Measurements from ENCODE around the gene CRCP. TPM values are rescaled to one million over a fixed set of nuclear protein-coding genes. Genes with fewer than 3 reads are reported as not detected.

Gene CRCP
- total RNA-seq, 2 experiments from 2014 or later: 24.5 to 27.2 TPM

DNA sequence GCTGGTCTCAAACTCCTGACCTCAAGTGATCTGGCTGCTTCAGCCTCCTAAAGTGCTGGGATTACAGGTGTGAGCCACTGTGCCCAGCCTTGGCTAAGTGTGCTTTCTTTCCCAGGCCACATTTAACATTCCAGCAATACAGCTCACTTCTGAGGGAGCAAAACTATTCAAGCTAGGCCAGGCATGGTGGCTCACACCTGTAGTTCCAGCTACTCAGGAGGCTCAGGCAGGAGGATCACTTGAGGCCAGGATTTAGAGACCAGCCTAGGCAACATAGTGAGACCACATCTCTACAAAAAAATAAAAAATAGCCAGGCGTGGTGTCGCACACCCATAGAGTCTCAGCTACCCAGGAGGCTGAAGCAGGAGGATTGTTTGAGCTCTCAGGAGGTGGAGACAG, 67.2 kb downstream of the CRCP start:
- POLR2A ChIA-PET: no interaction called here
- H3K27me3 Mint-ChIP-seq: no peaks in the 10 kb centered on the region
- ATAC-seq (no peak), DNase-seq (no peak)
- H3K4me1 Mint-ChIP-seq: no peaks in the 10 kb centered on the region
- intact Hi-C loops (cut with DNase I, micrococcal nuclease): no loop called here
- no peaks in the 10 kb centered on the region for H3K9me3 Mint-ChIP-seq (ENCODE audit: low read depth)
- H3K4me3 Mint-ChIP-seq: no peak overlapping the region
- H3K27ac Mint-ChIP-seq: no peak overlapping the region
- H3K36me3 Mint-ChIP-seq (ENCODE audit: low read depth): no peaks in the 10 kb centered on the region
- CTCF ChIA-PET: interaction anchor here (0.6 kb wide), 1 partner anchor 327 kb away, joined by 3 read pairs; no protein-coding TSS in a partner anchor

DNA sequence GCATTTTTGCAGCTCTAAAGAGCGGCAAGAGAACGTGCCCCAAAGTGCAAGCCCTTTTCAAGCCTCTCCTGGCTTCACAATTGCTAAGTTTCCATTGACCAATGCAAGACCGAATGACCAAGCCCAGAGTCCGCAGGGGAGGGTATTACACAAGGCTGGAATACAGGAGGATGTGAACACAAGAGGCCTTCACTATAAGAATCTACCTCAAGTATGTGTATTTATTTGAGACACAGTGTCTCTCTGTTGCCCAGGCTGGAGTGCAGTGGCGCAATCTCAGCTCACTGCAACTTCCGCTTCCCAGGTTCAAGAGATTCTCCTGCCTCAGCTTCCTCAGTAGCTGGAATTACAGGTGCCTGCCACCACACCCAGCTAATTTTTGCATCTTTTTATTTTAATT, 68.3 kb downstream of the CRCP start:
- Mint-ChIP-seq H3K27me3 (no peaks in the 10 kb centered on the region), H3K4me3 (no peak overlapping the region), H3K36me3 (ENCODE audit: low read depth) (no peaks in the 10 kb centered on the region), H3K27ac (no peak overlapping the region), H3K4me1 (no peaks in the 10 kb centered on the region), H3K9me3 (ENCODE audit: low read depth) (no peaks in the 10 kb centered on the region)
- ChIA-PET POLR2A (no interaction called here), CTCF (no interaction called here)
- ATAC-seq (no peak), DNase-seq (no peak)
- intact Hi-C loops (cut with DNase I, micrococcal nuclease): no loop called here

DNA sequence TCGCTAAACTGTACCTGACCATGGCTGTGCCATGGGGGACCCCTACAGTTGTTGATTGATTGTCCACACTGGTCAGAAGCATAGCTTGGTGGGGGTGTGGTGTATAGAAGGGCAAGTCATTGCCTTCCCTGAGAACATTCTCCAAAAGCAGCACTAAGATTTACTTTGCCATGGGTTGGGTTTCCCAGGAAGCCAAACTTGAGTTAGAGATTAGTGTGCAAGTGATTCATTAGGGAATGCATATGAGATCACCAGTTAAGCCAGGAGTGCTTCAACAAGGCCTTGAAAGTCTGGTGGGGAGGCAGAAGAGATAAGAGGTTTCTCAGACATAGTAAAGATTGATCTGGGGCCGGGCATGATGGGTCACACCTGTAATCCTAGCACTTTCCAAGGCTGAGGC, 69.1 kb downstream of the CRCP start:
- Mint-ChIP-seq H3K27me3 (no peaks in the 10 kb centered on the region), H3K36me3 (ENCODE audit: low read depth) (no peaks in the 10 kb centered on the region), H3K4me1 (no peaks in the 10 kb centered on the region), H3K4me3 (no peak overlapping the region), H3K27ac (no peak overlapping the region), H3K9me3 (ENCODE audit: low read depth) (no peaks in the 10 kb centered on the region)
- no peak for DNase-seq
- CTCF ChIA-PET: no interaction called here
- ATAC-seq: no peak
- intact Hi-C loops (cut with DNase I, micrococcal nuclease): no loop called here
- POLR2A ChIA-PET: no interaction called here

DNA sequence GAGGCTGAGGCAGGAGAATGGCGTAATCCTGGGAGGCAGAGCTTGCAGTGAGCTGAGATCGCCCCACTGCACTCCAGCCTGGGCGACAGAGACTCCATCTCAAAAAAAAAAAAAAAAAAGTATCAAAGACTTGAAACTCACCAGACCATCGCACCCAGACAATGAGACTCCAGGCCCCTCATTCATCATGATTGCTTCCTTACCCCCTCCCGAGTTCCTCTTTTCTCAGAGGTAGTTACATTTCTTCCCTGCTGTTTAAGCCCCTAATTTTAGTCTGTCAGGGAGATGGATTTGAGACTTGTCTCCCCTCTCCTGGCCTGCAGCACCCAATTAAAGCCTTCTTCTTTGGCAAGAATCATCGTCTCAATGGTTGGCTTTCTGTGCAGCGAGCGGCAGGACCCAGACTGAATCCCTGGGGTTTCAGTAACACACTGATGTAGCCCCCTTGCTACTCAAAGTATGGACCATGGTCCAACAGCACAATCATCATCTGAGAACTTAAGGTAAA, 71.1 kb downstream of the CRCP start:
- intact Hi-C loops (cut with DNase I, micrococcal nuclease): no loop called here
- no peaks in the 10 kb centered on the region for H3K36me3 Mint-ChIP-seq (ENCODE audit: low read depth)
- CTCF ChIA-PET: no interaction called here
- no peak for ATAC-seq
- H3K4me1 Mint-ChIP-seq: no peaks in the 10 kb centered on the region
- no peaks in the 10 kb centered on the region for H3K27me3 Mint-ChIP-seq
- no peak for DNase-seq
- H3K27ac Mint-ChIP-seq: no peak overlapping the region
- no peak overlapping the region for H3K4me3 Mint-ChIP-seq
- POLR2A ChIA-PET: no interaction called here
- H3K9me3 Mint-ChIP-seq (ENCODE audit: low read depth): no peaks in the 10 kb centered on the region

DNA sequence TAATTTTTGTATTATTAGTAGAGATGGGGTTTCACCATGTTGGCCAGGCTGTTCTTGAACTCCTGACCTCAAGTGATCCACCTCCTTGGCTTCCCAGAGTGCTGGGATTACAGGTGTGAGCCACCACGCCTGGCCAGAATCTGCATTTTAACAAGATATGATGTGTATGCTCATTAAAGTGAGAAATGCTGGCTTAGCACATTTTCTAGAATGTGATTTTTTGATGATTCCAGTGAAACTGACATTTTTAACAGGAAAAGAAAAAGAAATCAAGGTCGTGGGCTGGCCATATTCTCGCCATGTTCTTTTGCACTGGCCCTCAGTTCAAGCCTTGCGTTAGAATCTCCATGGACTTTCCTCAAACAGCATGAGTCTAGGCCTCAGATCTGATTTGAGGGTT, 72.3 kb downstream of the CRCP start:
- no peaks in the 10 kb centered on the region for H3K9me3 Mint-ChIP-seq (ENCODE audit: low read depth)
- ATAC-seq: no peak
- POLR2A ChIA-PET: no interaction called here

DNA sequence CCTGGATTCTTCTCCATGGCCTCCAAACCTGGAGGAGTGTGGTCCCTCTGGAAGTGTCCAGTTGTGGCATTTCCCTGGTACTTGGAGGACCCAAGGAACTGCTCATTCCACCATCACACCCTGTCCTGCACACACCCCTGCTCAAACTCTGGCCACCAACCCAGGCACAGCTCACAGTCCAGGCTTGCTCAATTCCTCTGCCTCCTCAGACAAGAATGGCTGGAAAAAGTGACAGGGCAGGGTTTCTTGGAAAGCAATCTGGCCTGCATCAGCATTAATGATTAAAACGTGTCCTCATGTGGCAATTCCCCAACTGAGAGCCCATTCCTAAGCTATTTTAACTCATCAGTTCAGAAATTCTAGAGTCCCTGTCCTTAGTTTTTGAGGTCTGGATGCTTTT, 73.3 kb downstream of the CRCP start:
- ChIA-PET POLR2A (no interaction called here), CTCF (no interaction called here)
- no peaks in the 10 kb centered on the region for H3K4me1 Mint-ChIP-seq
- no peaks in the 10 kb centered on the region for H3K36me3 Mint-ChIP-seq (ENCODE audit: low read depth)
- no peak for DNase-seq
- H3K9me3 Mint-ChIP-seq (ENCODE audit: low read depth): no peaks in the 10 kb centered on the region
- intact Hi-C loops (cut with DNase I, micrococcal nuclease): no loop called here
- H3K27ac Mint-ChIP-seq: no peak overlapping the region
- no peaks in the 10 kb centered on the region for H3K27me3 Mint-ChIP-seq
- ATAC-seq: no peak
- no peak overlapping the region for H3K4me3 Mint-ChIP-seq

More for the DNA sequence above, 72.3 kb downstream of the CRCP start:
- Mint-ChIP-seq H3K27me3 (no peaks in the 10 kb centered on the region), H3K27ac (no peak overlapping the region), H3K36me3 (ENCODE audit: low read depth) (no peaks in the 10 kb centered on the region), H3K4me3 (no peak overlapping the region), H3K4me1 (no peaks in the 10 kb centered on the region)
- no peak for DNase-seq
- intact Hi-C loops (cut with DNase I, micrococcal nuclease): no loop called here
- CTCF ChIA-PET: no interaction called here

DNA sequence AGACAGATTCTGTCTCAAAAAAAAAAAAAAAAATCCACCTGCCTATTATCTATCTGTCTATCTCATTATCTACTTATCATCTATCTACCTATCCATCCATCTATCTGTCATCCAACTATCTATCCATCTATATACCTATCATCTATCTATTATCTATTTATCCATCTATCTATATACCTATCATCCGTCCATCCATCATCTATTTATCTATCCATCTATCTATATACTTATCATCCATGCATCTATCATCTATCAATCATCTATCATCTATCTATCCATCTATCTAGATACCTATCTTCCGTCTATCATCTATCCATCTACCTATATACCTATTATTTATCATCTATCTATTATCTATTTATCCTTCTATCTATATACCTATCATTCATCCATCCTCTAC, 74.0 kb downstream of the CRCP start:
- Mint-ChIP-seq H3K27ac (no peak overlapping the region), H3K4me3 (no peak overlapping the region), H3K9me3 (ENCODE audit: low read depth) (no peaks in the 10 kb centered on the region), H3K4me1 (no peaks in the 10 kb centered on the region), H3K36me3 (ENCODE audit: low read depth) (no peaks in the 10 kb centered on the region), H3K27me3 (no peaks in the 10 kb centered on the region)
- no peak for ATAC-seq
- intact Hi-C loops (cut with DNase I, micrococcal nuclease): no loop called here
- no peak for DNase-seq
- ChIA-PET POLR2A (no interaction called here), CTCF (no interaction called here)

DNA sequence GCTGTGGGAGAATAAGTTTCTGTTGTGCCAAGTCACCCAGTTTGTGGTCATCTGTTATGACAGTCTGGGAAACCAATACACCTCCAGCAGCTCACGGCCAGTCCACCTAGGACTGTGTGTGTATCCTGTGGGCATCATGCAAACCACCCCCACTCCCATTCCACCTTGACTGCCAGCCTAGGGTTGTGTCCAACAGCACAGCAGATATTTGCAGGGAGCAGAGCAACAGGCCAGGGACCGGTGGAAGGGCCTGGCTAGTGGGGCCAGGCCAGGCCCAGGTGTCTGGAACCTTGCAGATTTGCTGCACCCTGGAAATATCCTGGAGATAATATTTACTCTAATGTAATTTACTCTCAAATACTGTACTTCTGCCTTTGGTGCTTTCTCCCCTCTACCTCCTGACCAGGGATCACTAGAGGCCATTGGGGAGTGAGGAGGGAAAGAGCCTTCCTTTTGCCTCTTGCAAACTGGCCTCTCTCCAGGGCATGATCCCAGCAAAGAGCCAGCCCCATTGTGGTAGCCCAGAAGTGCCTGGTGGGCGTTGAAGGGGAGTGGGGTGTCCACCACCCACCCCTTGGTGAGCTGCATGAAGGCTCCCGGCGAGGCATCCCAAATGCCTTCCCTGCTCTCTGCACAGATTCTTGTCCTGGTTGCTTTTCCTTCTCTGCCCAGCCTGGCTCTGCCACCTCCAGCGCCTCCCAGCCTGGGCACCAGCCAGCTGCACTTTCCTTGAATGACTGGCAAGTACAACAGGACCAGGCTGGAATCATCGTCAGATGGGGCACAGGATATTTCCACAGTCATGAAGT, 75.3 kb downstream of the CRCP start:
- no peak for ATAC-seq
- CTCF ChIA-PET: no interaction called here
- intact Hi-C loops (cut with DNase I, micrococcal nuclease): no loop called here

DNA sequence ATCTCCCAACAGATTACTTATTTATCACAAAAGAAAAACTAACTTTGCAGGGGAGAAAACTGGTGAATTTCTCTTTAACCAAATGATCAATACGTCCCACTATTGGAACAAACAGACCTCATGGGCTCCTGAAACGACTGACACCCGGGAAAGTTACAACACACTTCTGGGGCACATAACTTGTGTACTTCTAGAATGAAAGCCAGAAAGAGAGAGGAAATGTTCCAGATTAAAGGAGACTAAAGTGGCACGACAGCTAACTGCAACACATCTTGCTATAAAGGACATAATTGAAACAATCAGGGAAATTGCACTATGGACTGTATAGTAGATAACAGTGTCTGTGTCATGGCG, 75.8 kb downstream of the CRCP start:
- POLR2A ChIA-PET: interaction anchor here (0.5 kb wide), 1 partner anchor 147 kb away, joined by 6 read pairs; no protein-coding TSS in a partner anchor
- intact Hi-C loops (cut with DNase I, micrococcal nuclease): no loop called here
- Mint-ChIP-seq H3K36me3 (ENCODE audit: low read depth) (no peaks in the 10 kb centered on the region), H3K4me3 (no peak overlapping the region), H3K27ac (no peak overlapping the region), H3K27me3 (no peaks in the 10 kb centered on the region), H3K4me1 (no peaks in the 10 kb centered on the region), H3K9me3 (ENCODE audit: low read depth) (no peaks in the 10 kb centered on the region)
- ATAC-seq (no peak), DNase-seq (no peak)
- CTCF ChIA-PET: no interaction called here

More for the DNA sequence above, 75.3 kb downstream of the CRCP start:
- Mint-ChIP-seq H3K4me1 (no peaks in the 10 kb centered on the region), H3K27ac (no peak overlapping the region), H3K9me3 (ENCODE audit: low read depth) (no peaks in the 10 kb centered on the region), H3K36me3 (ENCODE audit: low read depth) (no peaks in the 10 kb centered on the region), H3K27me3 (no peaks in the 10 kb centered on the region), H3K4me3 (no peak overlapping the region)
- POLR2A ChIA-PET: interaction anchor here (0.5 kb wide), 1 partner anchor 147 kb away, joined by 6 read pairs; no protein-coding TSS in a partner anchor
- no peak for DNase-seq

DNA sequence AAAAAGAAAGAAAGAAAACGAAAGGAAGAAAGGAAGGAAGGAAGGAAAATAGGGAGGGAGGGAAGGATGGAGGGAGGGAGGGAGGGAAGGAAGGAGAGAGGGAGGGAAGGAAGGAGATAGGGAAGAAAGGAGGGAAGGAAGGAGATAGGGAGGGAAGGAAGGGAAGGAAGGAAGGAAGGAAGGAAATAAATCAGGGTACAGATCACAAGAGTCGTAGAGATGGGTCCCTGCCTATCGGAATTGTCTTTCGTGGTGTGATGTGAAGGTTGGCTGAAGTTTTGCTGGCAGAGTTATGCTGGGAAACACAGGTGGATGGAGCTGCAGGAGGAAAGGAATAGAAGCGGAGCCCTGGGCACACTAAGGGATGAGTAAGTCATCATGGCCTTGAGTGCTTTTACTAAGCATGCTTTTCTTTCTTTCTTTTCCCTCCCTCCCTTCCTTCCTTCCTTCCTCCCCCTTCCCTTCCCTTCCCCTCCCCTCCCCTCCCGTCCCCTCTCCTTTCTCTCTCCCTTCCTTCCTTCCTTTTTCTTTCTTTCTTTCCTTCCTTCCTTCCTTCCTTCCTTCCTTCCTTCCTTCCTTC, 78.6 kb downstream of the CRCP start:
- Mint-ChIP-seq H3K4me1 (no peaks in the 10 kb centered on the region), H3K27me3 (no peaks in the 10 kb centered on the region), H3K9me3 (ENCODE audit: low read depth) (no peaks in the 10 kb centered on the region), H3K27ac (no peak overlapping the region), H3K36me3 (ENCODE audit: low read depth) (no peaks in the 10 kb centered on the region), H3K4me3 (no peak overlapping the region)
- ATAC-seq: no peak
- CTCF ChIA-PET: no interaction called here
- intact Hi-C loops (cut with DNase I, micrococcal nuclease): no loop called here
- DNase-seq: no peak
- POLR2A ChIA-PET: no interaction called here

DNA sequence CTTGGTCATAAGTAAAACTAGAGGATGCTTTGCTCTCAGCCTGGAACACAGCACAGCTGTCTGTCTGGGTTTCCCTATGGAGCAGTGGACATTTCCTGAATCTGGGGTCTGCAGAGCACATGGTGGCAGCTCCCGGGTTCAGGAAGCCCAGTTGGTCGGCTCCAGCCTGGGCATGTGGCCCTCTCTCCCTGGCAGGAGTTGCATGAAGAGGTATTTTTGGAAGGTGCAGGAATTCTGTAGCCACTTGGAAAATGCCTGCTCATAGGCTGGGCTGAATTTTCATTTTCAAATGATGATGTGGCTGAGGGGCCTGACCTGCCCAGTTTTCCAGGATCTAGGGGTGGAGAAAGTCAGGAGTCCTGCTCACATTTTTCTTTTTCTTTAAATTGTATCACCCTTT, 83.8 kb downstream of the CRCP start:
- no peak for ATAC-seq
- intact Hi-C loops (cut with DNase I, micrococcal nuclease): no loop called here

DNA sequence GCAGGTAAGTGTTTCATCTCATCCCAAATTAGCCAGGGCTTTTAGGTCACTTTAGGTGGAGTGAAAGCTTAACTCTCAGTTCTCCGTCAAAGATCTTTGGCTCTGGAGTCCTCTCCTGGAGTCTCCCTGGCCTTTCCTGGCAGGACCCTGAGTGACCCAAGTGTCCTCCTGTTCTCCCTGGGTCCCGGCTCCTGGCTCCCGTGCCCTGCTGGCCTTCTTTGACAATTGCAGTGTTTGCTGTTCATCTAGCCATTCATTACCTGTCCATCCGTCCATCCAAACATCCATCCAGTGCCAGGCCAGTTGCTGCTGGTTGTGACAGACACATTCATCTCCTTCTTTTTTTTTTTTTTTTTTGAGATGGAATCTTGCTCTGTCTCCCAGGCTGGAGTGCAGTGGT, 84.3 kb downstream of the CRCP start:
- intact Hi-C loops (cut with DNase I, micrococcal nuclease): no loop called here
- Mint-ChIP-seq H3K36me3 (ENCODE audit: low read depth) (no peaks in the 10 kb centered on the region), H3K4me1 (peaks cover 9% of the 10 kb centered on the region), H3K27ac (no peak overlapping the region), H3K4me3 (no peak overlapping the region), H3K27me3 (peaks cover 10% of the 10 kb centered on the region), H3K9me3 (ENCODE audit: low read depth) (no peaks in the 10 kb centered on the region)
- DNase-seq (no peak), ATAC-seq (no peak)
- POLR2A ChIA-PET: no interaction called here
- CTCF ChIA-PET: no interaction called here

More for the DNA sequence above, 83.8 kb downstream of the CRCP start:
- H3K4me1 Mint-ChIP-seq: peaks cover 9% of the 10 kb centered on the region
- H3K27ac Mint-ChIP-seq: no peak overlapping the region
- peaks cover 10% of the 10 kb centered on the region for H3K27me3 Mint-ChIP-seq
- CTCF ChIA-PET: interaction anchor here (0.7 kb wide), 1 partner anchor 282 kb away, joined by 4 read pairs; no protein-coding TSS in a partner anchor
- no peak overlapping the region for H3K4me3 Mint-ChIP-seq
- no peak for DNase-seq
- no peaks in the 10 kb centered on the region for H3K36me3 Mint-ChIP-seq (ENCODE audit: low read depth)
- POLR2A ChIA-PET: no interaction called here
- no peaks in the 10 kb centered on the region for H3K9me3 Mint-ChIP-seq (ENCODE audit: low read depth)

Data from activated CD4-positive, alpha-beta T cell treated with anti-CD3 and anti-CD28 coated beads for 36 hours (primary cell).